ENCODE results near the gene FUT1.

The FUT1 gene

GRCh38 chr19:48740164-48740972, 12.1 kb downstream of the FUT1 start, which contains the start of gene RASIP1:
Gene RASIP1, minus strand, starts transcription at chr19:48740610. Its CDS starts 328 bp downstream, at chr19:48740282.
- H3K4me3 ChIP-seq (replicated peaks; ENCODE audit: low read depth, low read length), result peak within 1 kb of the TSS; percentile 41
- no peak for DNase-seq (ENCODE audit: extremely low read depth, low read depth)
- no peak for TF ChIP-seq CTCF (IDR thresholded peaks at IDR 0.05; ENCODE audit: low read depth, low read length, missing control alignments)

- peak overlapping the region; percentile 41 for H3K4me3 ChIP-seq (replicated peaks; ENCODE audit: low read depth, low read length)
- DNase-seq (ENCODE audit: extremely low read depth, low read depth), result no peak
- no peak for TF ChIP-seq CTCF (IDR thresholded peaks at IDR 0.05; ENCODE audit: low read depth, low read length, missing control alignments)
Observed at GRCh38 chr19:48739404-48740163, 12.9 kb downstream of the FUT1 start.

- TF ChIP-seq CTCF (IDR thresholded peaks at IDR 0.05; ENCODE audit: low read depth, low read length, missing control alignments), result peak; percentile 7
- H3K4me3 ChIP-seq (replicated peaks; ENCODE audit: low read depth, low read length), result peak overlapping the region; percentile 41
- DNase-seq (ENCODE audit: extremely low read depth, low read depth), result no peak
Observed at GRCh38 chr19:48738557-48739403, 13.7 kb downstream of the FUT1 start.

GRCh38 chr19:48737360-48737998, 15.0 kb downstream of the FUT1 start:
- no peak for TF ChIP-seq CTCF (IDR thresholded peaks at IDR 0.05; ENCODE audit: low read depth, low read length, missing control alignments)
- no peak overlapping the region for H3K4me3 ChIP-seq (replicated peaks; ENCODE audit: low read depth, low read length)
- no peak for DNase-seq (ENCODE audit: extremely low read depth, low read depth)

GRCh38 chr19:48735031-48735615, 17.3 kb downstream of the FUT1 start:
- DNase-seq (ENCODE audit: extremely low read depth, low read depth), result no peak
- H3K4me3 ChIP-seq (replicated peaks; ENCODE audit: low read depth, low read length), result peak overlapping the region; percentile 30
- TF ChIP-seq CTCF (IDR thresholded peaks at IDR 0.05; ENCODE audit: low read depth, low read length, missing control alignments), result no peak

GRCh38 chr19:48734625-48735024, 17.8 kb downstream of the FUT1 start:
- no peak for DNase-seq (ENCODE audit: extremely low read depth, low read depth)
- no peak overlapping the region; the same call in 1 of the 2 replicates for H3K4me3 ChIP-seq (replicated peaks; ENCODE audit: low read depth, low read length)
- no peak for TF ChIP-seq CTCF (IDR thresholded peaks at IDR 0.05; ENCODE audit: low read depth, low read length, missing control alignments)

Measured in HFF-Myc (cell line).